ENCODE data around the gene LHX3.

DNA sequence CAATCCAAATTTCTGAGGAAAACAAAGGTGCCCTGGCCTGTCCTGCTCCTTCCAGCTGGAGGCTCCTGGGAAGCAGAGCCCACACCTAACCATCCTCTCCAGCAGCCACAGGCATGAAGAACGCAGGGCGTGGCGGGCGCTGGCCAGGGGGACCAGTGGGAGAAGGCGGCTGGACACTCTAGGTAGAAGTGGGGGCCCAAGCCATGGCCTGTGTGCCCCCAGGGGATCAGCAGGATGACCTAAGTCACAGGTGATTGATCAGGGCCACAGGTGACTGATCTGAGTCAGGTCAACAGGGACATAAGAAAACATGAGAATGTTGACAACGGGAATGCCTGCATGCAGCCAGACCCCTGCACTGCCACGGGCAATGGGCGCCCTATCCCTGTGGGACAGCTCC is 37.3 kb upstream of the LHX3 start:
- TF ChIP-seq CTCF (IDR thresholded peaks at IDR 0.05): no peak
- TF ChIP-seq POLR2A (IDR thresholded peaks at IDR 0.05): no peak

Measured in prostate gland (tissue), 2 donors.